Stimulated activated CD4-positive, alpha-beta T cell treated with anti-CD3 and anti-CD28 coated beads, Interleukin-2, amount 100 ng/mL, for 24 hours (primary cell): ENCODE measurements around the gene KMT5B.
"Not testable (repeated sequence)": the region's sequence is repeated elsewhere in the genome, so short reads cannot be mapped to it uniquely, and the experiment has no call there.

Experiments used
- DNase-seq, 2 donors: peaks; one replicate each; pipeline ENCODE4 v3.0.0-alpha.2; 2020

Gene KMT5B

DNA sequence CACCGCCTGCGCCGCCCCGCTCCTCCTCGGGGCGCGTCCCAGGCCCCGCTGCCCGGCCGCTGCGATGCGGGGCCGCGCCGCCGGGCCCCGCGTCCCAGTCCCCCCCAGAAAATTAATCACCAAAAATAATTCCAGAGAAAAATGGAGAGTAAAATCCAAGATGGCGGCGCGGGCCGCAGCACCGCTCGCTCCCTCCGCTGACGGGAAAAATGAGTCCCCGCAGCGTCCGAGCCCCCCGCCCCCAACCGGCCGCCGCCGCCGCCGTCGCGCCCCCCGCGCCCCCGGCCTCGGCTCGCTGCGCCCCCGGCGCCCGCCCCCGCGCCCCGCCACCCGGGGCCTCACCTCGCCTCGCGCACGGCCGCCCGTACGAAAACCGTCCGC is at the start of gene KMT5B:
TSS of gene KMT5B (minus strand) at position 162 of the 381 bp plus-strand sequence. CDS start 23,220 bp downstream, outside the sequence.
- peak; percentile 65 to 68 for DNase-seq

DNA sequence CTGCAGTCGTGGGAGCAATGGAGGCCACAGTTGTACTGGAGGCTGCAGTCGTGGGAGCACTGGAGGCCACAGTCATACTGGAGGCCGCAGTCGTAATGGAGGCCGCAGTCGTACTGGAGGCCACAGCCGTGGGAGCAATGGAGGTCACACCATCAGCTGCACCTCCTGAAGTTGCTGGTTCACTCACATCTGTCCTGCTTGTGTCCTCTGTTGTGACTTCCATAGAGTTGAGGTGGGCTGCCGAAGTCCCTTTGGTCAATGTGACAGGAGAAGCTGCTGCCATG is 49.4 kb upstream of the KMT5B start:
- no peak for DNase-seq

DNA sequence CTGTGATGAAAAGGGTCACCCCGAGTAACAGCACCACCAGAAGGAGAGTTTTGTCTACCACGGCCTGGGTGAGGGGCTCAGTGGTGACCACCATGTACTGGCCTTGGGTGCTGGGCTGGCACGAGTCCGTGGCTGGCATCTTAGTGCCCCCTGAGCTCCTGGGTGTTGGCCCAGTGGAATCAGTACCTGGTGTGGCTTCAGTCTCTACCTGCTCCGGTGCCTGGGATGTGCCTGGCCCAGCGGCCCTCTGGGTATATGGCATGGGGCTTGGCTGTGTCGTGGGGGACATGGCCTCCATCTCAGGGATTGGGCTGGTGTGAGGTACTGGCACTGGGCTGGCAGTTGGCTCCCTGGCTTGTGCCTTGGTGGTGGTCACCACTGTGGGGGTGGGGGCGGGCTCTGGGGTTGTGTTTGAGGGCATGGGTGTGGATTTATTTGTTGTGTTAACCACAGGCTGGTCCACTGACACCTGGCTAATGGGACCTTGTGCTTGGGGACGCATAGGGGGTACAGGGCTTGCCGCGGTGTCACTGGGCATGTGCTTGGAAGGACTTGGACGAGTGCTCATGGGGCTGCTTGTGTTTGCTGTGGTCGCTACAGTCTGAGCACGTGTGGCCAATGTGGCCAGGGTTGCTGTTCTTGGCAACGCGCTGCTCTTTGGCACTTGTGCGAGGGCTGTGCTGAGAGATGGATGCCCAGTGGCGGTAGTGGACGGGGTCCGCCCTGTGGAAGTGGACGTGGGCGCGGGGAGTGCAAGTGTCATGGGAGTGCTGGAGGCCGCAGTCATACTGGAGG is 48.9 kb upstream of the KMT5B start:
- DNase-seq: no peak

DNA sequence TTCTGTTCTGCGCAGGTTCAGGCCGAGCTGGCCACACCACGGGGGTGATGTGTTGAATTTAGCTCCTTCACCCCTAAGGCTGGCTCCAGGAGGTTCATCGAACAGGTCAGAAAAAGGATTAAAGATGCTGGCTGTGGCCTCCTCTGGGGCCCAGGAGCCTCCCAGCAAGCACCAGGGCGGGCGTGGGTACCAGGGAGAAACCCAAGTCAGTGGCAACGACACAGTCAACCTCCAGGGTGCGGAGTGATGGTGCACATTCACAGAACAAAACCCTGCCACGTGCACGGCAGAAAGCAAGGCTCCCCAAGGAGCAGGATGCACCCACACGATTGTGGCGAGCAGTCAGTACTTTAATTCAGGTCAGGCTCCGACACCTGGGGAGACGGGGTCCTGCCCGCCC is 47.9 kb upstream of the KMT5B start:
- DNase-seq: no peak

DNA sequence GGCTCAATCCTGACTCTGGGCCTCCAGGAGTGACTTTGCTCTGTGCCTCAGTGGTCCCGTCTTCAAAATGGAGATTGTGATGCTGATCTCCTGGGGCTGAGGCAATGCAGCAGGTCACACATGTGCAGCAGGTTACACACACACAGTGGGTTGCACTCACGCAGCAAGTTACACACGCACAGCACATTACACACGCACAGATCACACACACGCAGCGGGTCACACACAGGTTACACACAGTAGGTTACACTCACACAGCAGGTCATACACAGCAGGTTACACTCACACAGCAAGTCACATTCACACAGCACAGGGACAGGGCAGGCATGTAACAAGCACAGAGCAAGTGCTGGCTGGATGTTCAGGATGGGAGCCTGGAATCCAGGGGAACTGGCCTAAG is 47.4 kb upstream of the KMT5B start:
- DNase-seq: no peak

DNA sequence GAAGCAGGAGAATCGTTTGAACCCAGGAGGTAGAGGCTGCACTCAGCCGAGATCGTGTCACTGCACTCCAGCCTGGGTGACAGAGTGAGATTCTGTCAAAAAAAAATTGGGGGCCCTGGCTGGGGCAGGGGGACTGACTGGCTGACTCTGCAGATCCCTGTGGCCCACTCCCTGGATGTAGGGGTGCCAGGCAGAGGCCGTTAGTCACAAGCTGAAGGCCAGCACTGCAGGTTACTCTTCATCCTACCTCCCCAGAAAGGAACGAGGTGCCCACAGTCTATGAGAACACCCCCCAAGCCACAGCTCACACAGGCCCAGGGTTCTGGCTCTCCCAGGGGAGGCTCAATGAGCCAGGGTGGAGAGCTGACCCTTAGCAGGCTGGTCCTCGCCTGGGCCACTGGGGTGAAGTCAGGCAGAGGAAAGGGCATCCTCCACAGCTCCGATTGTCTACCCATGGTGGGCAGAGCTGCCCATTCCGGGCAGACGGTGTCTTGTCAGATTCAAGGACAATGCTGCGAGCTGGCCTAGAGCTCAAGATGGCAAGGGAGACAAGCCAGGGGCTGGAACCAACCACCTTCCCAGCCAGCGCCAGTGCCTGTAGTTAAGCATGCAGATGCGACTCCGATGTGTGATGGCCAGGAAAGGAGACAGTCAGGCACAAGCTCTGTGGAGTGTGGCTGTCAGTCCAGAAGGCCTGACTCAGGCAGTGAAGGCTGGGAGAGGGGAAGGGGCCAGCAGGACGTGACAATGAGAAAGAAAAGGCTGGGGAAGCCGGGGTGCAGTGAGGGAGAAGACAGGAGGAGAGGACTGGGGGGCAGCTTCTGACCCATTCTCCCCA is 46.2 kb upstream of the KMT5B start:
- DNase-seq: no peak

DNA sequence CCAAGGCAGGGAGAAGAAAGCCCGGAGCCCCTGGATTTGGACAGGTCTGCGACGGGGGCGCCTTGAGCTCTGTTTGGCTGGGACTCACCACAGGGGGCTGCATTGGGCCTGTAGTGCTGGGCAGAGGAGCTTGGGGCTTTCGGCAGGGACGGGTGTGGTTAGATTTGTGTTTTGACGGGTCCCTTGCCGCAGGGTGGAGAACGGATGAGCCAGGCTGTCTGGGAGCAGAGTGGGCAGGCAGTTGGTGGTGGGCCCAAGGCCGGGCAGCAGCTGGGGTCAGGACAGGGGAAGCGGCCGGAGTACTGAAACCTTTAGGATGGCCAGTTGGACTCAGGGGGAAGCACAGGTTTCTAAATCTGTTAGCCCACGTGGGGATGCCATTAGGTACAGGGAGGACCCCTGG is 45.3 kb upstream of the KMT5B start:
- DNase-seq: no peak

DNA sequence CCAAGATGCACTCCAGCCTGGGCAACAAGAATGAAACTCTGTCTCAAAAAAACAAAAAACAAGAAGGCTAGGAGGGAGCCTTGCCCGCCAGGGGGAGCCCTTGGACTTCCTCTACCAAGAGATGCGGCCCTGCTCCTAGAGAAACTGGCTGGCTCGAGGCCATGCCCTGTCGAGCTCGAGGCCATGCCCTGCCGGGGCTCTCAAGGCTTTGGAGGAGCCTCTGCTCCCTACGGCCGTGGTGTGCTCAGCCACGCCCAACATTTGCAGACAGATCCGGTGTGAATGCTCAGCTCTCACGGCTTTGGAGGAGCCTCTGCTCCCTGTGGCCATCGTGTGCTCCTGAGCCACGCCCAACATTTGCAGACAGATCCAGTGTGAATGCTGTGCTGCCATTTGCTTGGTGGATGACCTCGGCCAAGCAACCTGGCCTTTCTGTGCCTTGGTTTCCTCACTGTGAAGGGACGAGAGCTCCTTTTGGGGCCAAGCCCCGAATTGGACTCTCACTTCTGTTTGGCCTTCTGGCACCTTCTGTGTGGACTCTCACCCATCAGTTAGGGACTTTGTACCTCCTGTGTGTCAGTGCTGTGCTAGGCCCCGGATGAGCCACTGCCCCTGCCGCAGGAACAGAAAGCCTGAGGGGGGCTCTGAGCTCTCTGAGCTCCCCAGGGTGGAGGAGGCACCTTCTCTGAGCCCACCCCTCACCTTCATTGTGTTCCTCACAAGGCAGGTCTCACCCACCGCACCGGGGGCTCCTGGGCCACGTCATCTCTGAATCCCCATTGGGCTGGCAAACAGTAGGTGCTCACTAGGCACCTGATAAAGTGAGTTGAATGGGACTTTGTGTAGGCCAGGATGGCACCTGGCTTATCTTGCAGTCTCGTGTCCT is 44.6 kb upstream of the KMT5B start:
- peak; percentile 98 for DNase-seq

DNA sequence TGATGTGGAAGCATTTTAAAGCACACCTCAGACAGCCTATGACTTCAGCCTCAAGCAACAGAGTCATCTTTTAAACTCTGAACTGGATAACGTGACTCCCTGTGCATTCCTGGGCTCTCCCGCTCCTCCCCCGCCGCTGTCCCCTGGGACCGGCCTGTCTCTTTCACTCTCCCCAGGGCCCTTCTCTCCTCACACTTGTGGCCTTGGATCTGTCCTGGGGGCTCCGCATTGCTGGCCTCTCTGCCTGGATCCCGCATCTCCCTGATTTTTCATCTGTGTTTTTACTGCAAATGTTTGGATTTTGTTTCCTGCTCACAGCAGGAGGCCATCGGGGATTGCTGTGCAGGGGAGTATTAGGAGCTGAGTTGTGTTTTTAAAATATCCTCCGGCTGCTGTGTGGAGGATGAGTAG is 43.2 kb upstream of the KMT5B start:
- DNase-seq: no peak

DNA sequence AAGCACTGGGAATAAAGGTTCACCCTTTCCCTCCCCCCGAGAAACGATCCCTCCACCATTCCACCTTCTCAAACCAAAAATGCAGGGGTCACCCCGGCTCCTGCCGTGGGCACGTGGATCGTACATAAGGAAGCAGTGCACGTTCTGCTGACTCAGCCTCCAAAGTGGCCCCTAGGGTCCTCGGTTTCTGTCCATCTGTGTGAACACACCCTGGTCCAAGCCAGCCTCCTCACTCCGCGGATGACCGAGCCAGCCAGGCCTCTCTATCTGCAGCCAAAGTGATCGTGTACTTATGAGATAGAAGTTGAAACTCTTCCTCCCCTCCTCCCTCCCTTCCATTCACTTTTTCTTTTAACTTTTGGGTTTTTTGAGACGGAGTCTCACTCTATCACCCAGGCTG is 42.4 kb upstream of the KMT5B start:
- no peak for DNase-seq

DNA sequence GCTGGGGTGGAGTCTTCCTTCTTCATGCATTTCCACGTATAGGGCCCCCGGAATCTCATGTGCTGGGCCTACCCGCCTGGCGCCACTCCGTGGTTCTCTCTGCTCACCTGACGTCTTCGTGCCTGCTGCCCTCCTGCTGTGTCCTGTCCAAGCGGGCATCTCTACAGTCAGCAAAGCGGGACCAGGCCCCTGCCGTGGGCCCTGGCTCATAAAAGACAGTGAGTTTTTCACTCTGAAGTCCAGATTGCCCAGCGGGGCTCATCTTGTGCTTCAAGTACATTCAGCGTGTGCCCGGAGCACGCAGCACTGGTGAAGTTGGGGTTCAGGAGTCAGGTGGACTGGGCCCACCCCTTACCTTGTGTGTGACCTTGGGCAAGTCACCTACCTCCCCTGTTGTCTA is 41.3 kb upstream of the KMT5B start:
- DNase-seq: no peak

DNA sequence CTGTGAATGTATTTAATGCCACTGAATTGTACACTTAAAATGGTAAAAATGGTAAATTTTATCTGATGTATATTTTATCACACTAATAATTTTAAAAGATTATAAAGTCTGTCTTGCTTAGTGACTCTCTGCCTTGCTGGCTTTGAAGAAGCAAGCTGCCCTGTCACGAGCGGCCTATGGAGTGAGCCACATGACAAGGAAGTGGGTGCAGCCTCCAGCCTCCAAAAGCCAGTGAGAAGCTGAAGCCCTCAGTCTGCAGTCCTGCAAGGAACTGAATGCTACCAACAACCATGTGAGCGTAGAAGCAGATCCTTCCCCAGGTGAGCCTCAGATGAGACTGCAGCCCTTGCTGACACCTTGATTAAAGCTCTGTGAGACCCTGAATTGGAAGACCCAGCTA is 38.7 kb upstream of the KMT5B start:
- DNase-seq: no peak

DNA sequence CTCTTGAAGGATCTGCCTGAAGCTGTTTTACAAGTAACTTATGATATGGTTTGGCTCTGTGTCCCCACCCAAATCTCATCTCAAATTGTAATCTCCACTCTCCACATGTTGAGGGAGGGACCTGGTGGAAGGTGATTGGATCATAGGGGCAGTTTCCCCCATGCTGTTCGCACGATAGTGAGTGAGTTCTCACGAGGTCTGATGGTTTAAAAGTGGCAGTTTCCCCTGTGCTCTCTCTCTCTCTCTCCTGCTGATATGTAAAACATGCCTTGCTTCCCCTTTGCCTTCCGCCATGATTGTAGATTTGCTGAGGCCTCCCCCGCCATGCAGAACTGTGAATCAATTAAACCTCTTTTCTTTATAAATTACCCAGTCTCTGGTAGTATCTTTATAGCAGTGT is 31.8 kb upstream of the KMT5B start:
- DNase-seq: not testable (repeated sequence)

DNA sequence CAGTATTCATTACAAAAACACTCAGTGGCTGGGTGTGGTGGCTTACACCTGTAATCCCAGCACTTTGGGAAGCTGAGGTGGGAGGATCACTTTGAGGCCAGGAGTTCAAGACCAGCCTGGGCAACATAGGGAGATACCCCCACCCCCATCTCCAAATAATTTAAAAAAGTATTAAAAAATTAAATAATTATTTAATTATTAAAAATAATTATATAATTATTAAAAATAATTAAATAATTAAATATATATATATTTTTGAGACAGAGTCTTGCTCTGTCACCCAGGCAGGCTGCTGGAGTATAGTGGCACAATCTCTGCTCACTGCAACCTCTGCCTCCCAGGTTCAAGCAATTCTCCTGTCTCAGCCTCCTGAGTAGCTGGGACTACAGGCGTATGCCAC is 30.8 kb upstream of the KMT5B start:
- DNase-seq: not testable (repeated sequence)

DNA sequence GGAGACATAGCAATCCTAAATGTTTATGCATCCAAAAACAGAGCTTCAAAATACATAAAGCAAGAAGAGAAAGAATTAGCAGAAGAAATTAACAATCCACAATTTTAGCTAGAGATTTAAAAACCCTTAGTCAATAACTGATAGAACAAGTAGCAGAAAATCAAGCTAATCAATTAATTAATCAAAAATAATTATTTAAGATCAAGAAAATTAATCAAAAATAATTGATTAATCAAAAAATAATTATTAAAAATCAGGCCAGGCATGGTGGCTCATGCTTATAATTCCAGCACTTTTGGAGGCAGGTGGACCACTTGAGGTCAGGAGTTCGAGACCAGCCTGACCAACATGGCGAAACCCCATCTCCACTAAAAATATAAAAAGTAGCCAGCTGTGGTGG is 29.5 kb upstream of the KMT5B start:
- DNase-seq: no peak

DNA sequence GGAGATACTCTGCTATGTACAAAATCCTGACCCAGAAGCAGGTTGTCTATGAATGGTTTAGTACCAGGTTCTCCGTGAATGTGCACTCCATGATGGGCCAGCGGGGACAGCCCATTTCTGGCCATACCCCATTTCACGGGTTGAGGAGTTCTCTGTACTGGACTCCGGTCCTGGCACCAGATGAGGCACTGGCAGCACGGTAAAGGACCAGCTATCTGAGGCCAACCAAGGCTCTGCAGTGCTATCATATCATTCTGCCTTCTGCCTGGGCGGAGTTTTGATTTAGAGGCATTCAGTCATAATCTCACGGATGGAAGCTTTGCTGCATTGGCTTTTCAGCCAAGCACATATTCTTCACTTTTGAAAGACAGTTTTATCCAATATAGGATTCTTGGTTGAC is 18.5 kb upstream of the KMT5B start:
- DNase-seq: no peak

DNA sequence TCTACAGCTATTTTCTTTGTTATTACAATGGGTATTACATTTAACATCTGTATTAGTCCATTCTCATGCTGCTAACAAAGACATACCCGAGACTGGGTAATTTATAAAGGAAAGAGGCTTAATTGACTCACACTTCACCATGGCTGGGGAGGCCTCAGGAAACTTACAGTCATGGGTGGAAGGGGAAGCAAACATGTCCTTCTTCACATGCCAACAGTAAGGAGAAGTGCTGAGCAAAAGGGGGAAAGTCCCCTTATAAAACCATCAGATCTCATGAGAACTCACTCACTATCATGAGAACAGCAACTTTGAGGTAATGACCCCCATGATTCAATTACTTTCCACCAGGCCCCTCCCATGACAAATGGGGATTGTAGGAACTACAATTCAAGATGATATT is 16.5 kb upstream of the KMT5B start:
- DNase-seq: no peak

DNA sequence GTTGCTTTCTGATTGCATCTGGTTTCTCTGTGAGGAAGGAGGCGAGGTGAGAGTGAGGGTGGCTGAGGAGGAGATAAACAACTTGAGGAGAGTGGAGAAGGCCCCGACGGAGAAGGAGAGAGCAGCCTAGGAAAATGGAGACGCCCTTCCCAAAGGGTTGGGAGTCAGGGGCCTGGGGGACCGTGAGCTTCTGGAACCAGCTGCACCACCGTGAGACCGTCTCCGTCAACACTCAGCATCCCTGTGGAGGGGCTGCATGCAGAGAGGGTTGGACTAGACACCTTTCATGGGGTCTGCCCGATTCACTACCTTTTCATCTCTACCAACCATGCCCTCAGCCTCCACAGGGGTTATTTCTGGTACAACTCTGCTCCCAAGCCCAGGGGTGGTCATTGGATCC is 13.3 kb upstream of the KMT5B start:
- no peak for DNase-seq

DNA sequence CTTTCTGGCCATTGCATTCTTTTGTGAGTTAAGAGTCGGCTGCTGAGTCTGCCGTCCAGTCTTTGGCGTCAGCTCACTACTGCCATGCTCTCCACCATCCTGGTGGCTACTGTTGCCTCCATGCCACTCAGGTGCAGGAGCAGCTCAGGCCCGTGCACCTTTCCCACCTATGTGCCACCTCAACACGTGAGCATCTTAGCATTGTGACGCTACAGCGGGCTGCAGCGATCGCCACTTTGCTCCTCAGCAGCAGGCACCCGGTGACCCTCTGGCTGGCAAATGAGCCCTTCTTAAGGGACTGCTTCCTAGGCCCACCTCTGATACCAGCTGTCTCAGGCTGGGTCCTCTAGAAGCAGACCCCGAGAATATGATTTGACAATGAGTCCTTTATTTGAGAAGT is 11.5 kb upstream of the KMT5B start:
- no peak for DNase-seq

DNA sequence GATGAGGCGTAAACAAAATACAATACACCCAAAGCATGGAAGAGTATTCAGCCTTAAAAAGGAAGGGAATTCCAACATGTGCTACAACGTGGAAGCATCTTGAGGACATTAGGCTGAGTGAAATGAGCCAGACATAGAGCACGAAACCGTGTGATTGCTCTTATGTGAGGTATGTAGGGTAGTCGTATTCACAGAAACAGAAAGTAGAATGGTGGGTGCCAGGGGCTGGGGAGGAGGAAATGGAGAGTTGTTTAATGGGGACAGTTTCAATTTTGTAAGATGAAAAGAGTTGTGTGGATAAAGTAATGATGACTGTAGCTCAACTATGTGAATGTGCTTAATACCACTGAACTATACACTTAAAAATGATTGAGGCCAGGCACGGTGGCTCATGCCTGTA is 10.2 kb upstream of the KMT5B start:
- DNase-seq: no peak

DNA sequence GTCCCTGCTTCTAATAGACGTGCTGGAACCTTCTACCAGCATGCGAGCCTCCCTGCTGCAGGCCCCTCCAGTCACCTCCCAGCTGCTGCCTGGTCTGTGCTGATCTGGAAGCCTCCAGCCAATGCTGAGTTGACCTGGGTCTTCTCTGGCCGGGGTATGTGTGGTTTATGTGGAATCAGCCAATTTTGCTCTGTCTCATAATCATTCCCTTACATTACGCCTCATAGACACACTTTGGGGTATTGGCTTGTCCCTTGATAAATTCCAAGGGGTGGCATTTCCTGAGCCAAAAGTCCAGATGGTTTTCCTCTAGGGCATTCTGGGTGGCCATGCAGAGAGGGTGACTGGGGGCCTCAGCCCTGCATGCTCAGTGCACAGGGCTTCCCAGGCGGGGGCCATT is 8.3 kb upstream of the KMT5B start:
- no peak for DNase-seq

DNA sequence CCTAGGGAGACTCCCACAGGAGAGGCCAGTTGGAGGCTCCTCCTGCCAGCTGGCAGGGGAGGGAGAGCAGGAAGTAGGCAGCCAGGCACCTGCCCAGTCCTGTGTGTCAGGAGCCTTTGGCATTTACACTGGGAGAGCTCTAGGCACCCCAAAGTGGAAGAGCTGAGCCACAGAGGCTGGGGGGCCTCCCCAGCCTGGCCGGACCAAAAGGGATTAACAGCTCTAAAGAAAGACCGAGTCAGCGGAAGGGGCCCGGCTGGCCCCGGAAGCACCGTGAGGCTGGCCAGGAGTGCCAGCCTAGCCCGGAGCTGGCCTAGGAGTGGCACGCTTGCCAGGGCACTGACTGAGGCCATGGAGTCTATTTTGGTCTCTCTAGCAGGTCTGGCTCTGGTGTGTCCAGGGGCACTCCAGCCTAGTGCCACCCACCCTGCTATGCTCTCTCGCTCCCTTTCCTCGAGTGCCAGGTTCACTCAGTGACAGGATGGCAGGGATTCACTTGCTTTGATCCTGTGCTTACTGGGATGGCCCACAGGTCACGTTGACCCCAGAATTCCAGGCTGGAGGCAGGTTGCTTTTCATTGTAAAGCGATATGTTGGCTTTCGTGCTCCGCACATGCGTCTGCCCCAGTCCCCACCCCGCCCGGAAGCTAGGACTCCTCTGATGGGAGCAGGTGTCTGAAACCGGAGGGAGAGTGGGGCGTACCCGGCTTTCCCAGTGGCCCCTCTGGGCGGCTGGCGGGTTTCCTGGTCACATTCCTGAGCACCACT is 3.3 kb upstream of the KMT5B start:
- no peak for DNase-seq
